ENCODE measurements around the gene CYTH1.

CYTH1 gene

GRCh38 chr17:78804777-78805176, 22.7 kb upstream of the CYTH1 start:
- DNase-seq = no peak

GRCh38 chr17:78803186-78803845, 21.2 kb upstream of the CYTH1 start:
- DNase-seq = peak in 1 of 2 donors; percentile 55

GRCh38 chr17:78802459-78802858, 20.4 kb upstream of the CYTH1 start:
- no peak for DNase-seq

- no peak for DNase-seq
Observed at GRCh38 chr17:78802008-78802407, 19.9 kb upstream of the CYTH1 start.

GRCh38 chr17:78800132-78800931, 18.3 kb upstream of the CYTH1 start:
- DNase-seq = no peak

- no peak for DNase-seq
Observed at GRCh38 chr17:78798695-78799559, 16.9 kb upstream of the CYTH1 start.

- no peak for DNase-seq
Observed at GRCh38 chr17:78797691-78798585, 15.9 kb upstream of the CYTH1 start.

- DNase-seq = no peak
Observed at GRCh38 chr17:78797213-78797612, 15.1 kb upstream of the CYTH1 start.

GRCh38 chr17:78796517-78796900, 14.4 kb upstream of the CYTH1 start:
- no peak for DNase-seq

GRCh38 chr17:78795861-78796516, 13.9 kb upstream of the CYTH1 start:
- no peak for DNase-seq

- no peak for DNase-seq
Observed at GRCh38 chr17:78794864-78795640, 13.0 kb upstream of the CYTH1 start.

- no peak for DNase-seq
Observed at GRCh38 chr17:78794399-78794798, 12.3 kb upstream of the CYTH1 start.

GRCh38 chr17:78793968-78794367, 11.9 kb upstream of the CYTH1 start:
- DNase-seq = no peak

- no peak for DNase-seq
Observed at GRCh38 chr17:78793415-78793814, 11.3 kb upstream of the CYTH1 start.

- DNase-seq = no peak
Observed at GRCh38 chr17:78791840-78792709, 10.0 kb upstream of the CYTH1 start.

GRCh38 chr17:78790552-78790951, 8.5 kb upstream of the CYTH1 start:
- no peak for DNase-seq

GRCh38 chr17:78789663-78790181, 7.6 kb upstream of the CYTH1 start:
- DNase-seq = no peak

GRCh38 chr17:78789149-78789662, 7.1 kb upstream of the CYTH1 start:
- DNase-seq = no peak

- DNase-seq = no peak
Observed at GRCh38 chr17:78788451-78788850, 6.4 kb upstream of the CYTH1 start.

GRCh38 chr17:78787444-78787843, 5.4 kb upstream of the CYTH1 start:
- no peak for DNase-seq
